SU-DHL-6 (cell line): ENCODE results near the gene GMDS.

Source experiments
- H2AFZ ChIP-seq: fragments of 200-600 bp; sonication (generic); 2 replicates; pipeline ENCODE4 v1.6.1; 2014; ENCODE audit warnings: low read depth, mild to moderate bottlenecking, moderate library complexity, mixed read lengths, antibody characterized with exemption, low read length; ENCODE audit not compliant: severe bottlenecking
- H3F3A ChIP-seq: fragments of 200-600 bp; shearing (Covaris generic); 2 replicates; pipeline ENCODE4 v1.6.0; 2016; ENCODE audit warnings: antibody characterized with exemption, mild to moderate bottlenecking; ENCODE audit not compliant: insufficient read depth
- H3K27ac ChIP-seq: fragments of 200-600 bp; sonication (generic); 2 replicates; pipeline ENCODE4 v1.5.1; 2016; ENCODE audit warnings: low read depth, mild to moderate bottlenecking, low read length, moderate library complexity, mixed read lengths
- H3K27me3 ChIP-seq: fragments of 200-600 bp; sonication (generic), shearing (Covaris generic); 2 replicates; pipeline ENCODE4 v1.6.0; 2014; ENCODE audit warnings: mild to moderate bottlenecking, low read length
- H3K36me3 ChIP-seq: fragments of 200-600 bp; sonication (generic); 2 replicates; pipeline ENCODE4 v1.6.1; 2014; ENCODE audit warnings: mild to moderate bottlenecking, low read length, mixed read lengths
- H3K4me2 ChIP-seq: fragments of 300-600, 200-600 bp; shearing (Covaris generic), sonication (generic); 2 replicates; pipeline ENCODE4 v1.6.0; 2014; ENCODE audit warnings: low read length, low read depth, mild to moderate bottlenecking; ENCODE audit not compliant: poor library complexity, severe bottlenecking
- H3K4me3 ChIP-seq: fragments of 200-600 bp; sonication (generic); 2 replicates; pipeline ENCODE4 v1.5.1; 2014; ENCODE audit warnings: antibody characterized with exemption, low read length, mild to moderate bottlenecking, mixed read lengths; ENCODE audit not compliant: insufficient read depth, poor library complexity, severe bottlenecking
- H3K79me2 ChIP-seq: fragments of 200-600 bp; sonication (generic); 2 replicates; pipeline ENCODE4 v1.6.1; 2014; ENCODE audit warnings: mild to moderate bottlenecking, low read length, moderate library complexity; ENCODE audit not compliant: insufficient read depth
- H3K9ac ChIP-seq: fragments of 200-600 bp; sonication (generic); 2 replicates; pipeline ENCODE4 v1.7.0; 2014; ENCODE audit warnings: mild to moderate bottlenecking, low read length
- H3K9me2 ChIP-seq: fragments of 200-600 bp; sonication (generic); replicated peaks from 2 replicates; pipeline ENCODE4 v1.6.1; 2014; ENCODE audit warnings: low read length; ENCODE audit not compliant: insufficient read depth
- H3K9me3 ChIP-seq: fragments of 200-600 bp; sonication (generic); 2 replicates; pipeline ENCODE4 v1.6.1; 2014; ENCODE audit warnings: low read length, mixed read lengths; ENCODE audit not compliant: insufficient read depth
- H4K20me1 ChIP-seq: fragments of 200-600 bp; sonication (generic); 2 replicates; pipeline ENCODE4 v1.6.1; 2014; ENCODE audit warnings: low read depth, mild to moderate bottlenecking, antibody characterized with exemption, low read length, moderate library complexity, mixed read lengths
- EZH2phosphoT487 ChIP-seq: fragments of 200-600 bp; sonication (generic), shearing (Covaris generic); conservative IDR thresholded peaks from 2 replicates; pipeline ENCODE4 v1.6.1; 2018; ENCODE audit warnings: mild to moderate bottlenecking, antibody characterized with exemption, low read length, moderate library complexity, mixed read lengths
- TF ChIP-seq, protein P1 (sequence below): fragments of 200-600 bp; sonication (generic); IDR thresholded peaks from one replicate; pipeline ENCODE4 v1.5.1; 2017; ENCODE audit warnings: antibody characterized with exemption, mild to moderate bottlenecking, low read length, moderate library complexity; ENCODE audit not compliant: insufficient read depth, poor library complexity, severe bottlenecking

Gene GMDS

GRCh38 chr6:1703091-1703855 lies 542.1 kb downstream of the GMDS start:
- Histone ChIP-seq H3K9me2 (no peaks in the 10 kb centered on the region), H3K27ac (no peak overlapping the region), H3K4me2 (no peak overlapping the region), H4K20me1 (no peaks in the 10 kb centered on the region), H2AFZ (no peak overlapping the region), H3K36me3 (no peaks in the 10 kb centered on the region), H3K4me3 (no peak overlapping the region), H3K79me2 (no peaks in the 10 kb centered on the region), H3F3A (no peaks in the 10 kb centered on the region), H3K9ac (no peak overlapping the region), H3K9me3 (no peaks in the 10 kb centered on the region), H3K27me3 (no peaks in the 10 kb centered on the region)
- TF ChIP-seq, protein P1, sequence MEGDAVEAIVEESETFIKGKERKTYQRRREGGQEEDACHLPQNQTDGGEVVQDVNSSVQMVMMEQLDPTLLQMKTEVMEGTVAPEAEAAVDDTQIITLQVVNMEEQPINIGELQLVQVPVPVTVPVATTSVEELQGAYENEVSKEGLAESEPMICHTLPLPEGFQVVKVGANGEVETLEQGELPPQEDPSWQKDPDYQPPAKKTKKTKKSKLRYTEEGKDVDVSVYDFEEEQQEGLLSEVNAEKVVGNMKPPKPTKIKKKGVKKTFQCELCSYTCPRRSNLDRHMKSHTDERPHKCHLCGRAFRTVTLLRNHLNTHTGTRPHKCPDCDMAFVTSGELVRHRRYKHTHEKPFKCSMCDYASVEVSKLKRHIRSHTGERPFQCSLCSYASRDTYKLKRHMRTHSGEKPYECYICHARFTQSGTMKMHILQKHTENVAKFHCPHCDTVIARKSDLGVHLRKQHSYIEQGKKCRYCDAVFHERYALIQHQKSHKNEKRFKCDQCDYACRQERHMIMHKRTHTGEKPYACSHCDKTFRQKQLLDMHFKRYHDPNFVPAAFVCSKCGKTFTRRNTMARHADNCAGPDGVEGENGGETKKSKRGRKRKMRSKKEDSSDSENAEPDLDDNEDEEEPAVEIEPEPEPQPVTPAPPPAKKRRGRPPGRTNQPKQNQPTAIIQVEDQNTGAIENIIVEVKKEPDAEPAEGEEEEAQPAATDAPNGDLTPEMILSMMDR, result no peak
- no peak for TF ChIP-seq EZH2phosphoT487

DNA sequence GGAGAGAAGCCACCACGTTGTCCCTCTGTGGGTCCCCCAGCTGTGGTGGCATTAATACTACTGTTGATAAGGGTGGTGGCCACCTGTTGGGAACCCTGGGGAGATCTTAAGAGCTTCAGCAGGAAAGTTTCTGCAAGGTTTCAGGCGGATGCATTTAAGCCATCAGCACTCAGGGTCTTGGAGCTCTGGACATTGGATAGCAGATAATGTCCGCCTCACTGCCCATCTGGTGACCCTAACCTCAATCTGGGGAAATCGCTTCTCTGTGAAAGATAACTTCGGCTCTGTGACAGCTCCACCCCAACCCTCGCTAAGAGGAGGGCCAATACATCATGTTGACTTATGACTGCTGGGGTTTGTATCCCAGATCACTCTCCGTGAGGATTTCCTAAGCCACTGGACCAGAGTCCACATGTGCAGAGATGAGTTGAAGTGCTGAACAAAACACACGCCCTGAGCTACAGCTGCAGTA lies 542.8 kb downstream of the GMDS start:
- no peak overlapping the region for H3K4me2 ChIP-seq
- no peaks in the 10 kb centered on the region for H3K79me2 ChIP-seq
- H3K27ac ChIP-seq, result no peak overlapping the region
- no peak overlapping the region for H2AFZ ChIP-seq
- H3K4me3 ChIP-seq, result no peak overlapping the region
- no peaks in the 10 kb centered on the region for H3K9me2 ChIP-seq
- TF ChIP-seq, protein P1, result no peak
- no peak for TF ChIP-seq EZH2phosphoT487
- H3K27me3 ChIP-seq, result no peaks in the 10 kb centered on the region
- H3K9me3 ChIP-seq, result no peaks in the 10 kb centered on the region
- H3K9ac ChIP-seq, result no peak overlapping the region
- no peaks in the 10 kb centered on the region for H4K20me1 ChIP-seq
- H3K36me3 ChIP-seq, result no peaks in the 10 kb centered on the region
- H3F3A ChIP-seq, result no peaks in the 10 kb centered on the region

GRCh38 chr6:1701668-1702353 lies 543.6 kb downstream of the GMDS start:
- H4K20me1 ChIP-seq, result no peaks in the 10 kb centered on the region
- no peak overlapping the region for H3K27ac ChIP-seq
- no peaks in the 10 kb centered on the region for H3K27me3 ChIP-seq
- no peak overlapping the region for H3K9ac ChIP-seq
- no peaks in the 10 kb centered on the region for H3F3A ChIP-seq
- H3K9me2 ChIP-seq, result no peaks in the 10 kb centered on the region
- no peaks in the 10 kb centered on the region for H3K9me3 ChIP-seq
- no peak overlapping the region for H3K4me3 ChIP-seq
- no peaks in the 10 kb centered on the region for H3K79me2 ChIP-seq
- TF ChIP-seq, protein P1, result no peak
- no peak for TF ChIP-seq EZH2phosphoT487
- no peaks in the 10 kb centered on the region for H3K36me3 ChIP-seq
- no peak overlapping the region for H2AFZ ChIP-seq
- H3K4me2 ChIP-seq, result no peak overlapping the region
